Sciatic nerve (tissue), 2 donors: ENCODE results near the gene ERG28. TPM values are rescaled to one million over a fixed set of nuclear protein-coding genes. Genes with fewer than 3 reads are reported as not detected.
"Not testable (repeated sequence)": the region's sequence is repeated elsewhere in the genome, so short reads cannot be mapped to it uniquely, and the experiment has no call there.

Experiments
- ATAC-seq: fragments of 200-7000 bp; cut with Tn5 transposase; one replicate; pipeline ENCODE4 v1.9.1; 2020; ENCODE audit warnings: mild to moderate bottlenecking, moderate library complexity
- DNase-seq: peaks from one replicate; pipeline ENCODE4 v3.0.0-alpha.2; 2020; ENCODE audit warnings: low spot score
- intact Hi-C: fragments of 100-400 bp; cut with DNase I; formaldehyde crosslinking; loops from one replicate; pipeline ENCODE4 v1.14.2; 2022
- total RNA-seq: library from RNA; stranded (reverse); fragmentation: NEBNext Ultra II Directional; extraction: Animal tissue kit (Norgen Biotek cat#: 25700); gene quantifications from one replicate; pipeline ENCODE4 v1.2.1, GENCODE V29; 2021
- donor health status: DM: no; HTN: no; CAD: no.
- donor health status: DM: no; HTN: no; CAD: no.

The ERG28 gene
- total RNA-seq, 1 donor from 2014 or later, result 10.1 TPM

DNA sequence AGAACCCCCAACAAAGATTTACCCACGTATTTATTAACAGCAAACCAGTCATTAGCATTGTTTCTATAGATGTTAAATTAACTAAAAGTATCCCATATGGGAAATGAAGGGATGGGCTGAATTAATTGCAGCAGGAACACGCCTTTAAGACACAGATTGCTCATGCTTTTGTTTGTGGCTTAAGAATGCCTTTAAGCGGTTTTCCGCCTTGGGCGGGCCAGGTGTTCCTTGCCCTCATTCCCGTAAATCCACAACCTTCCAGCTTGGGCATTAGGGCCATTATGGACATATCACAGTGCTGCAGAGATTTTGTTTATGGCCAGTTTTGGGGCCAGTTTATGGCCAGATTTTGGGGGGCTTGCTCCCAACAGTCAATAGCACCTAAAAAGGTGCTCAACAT, 59.6 kb downstream of the ERG28 start:
- DNase-seq, intact Hi-C loops, ATAC-seq: not testable (repeated sequence)

DNA sequence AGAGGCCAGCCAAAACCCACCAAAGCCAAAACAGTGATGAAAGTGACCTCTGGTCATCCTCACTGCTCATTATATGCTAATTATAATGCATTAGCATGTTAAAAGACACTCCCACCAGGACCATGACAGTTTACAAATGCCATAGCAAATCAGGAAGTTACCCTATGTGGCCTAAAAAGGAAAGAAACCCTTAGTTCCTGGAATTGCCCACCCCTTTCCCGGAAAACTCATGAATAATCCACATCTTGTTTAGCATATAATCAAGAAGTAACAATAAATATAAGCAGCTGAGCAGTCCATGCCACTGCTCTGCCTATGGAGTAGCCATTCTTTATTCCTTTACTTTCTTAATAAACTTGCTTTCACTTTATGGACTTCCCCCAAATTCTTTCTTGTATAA, 60.6 kb downstream of the ERG28 start:
- intact Hi-C loops, DNase-seq, ATAC-seq: not testable (repeated sequence)

Other genes starting within 250 kb of the ERG28 start
- 59.7 TPM for gene JDP2, start 232.9 kb downstream of the ERG28 start, total RNA-seq
- gene BATF, start 138.4 kb downstream of the ERG28 start, total RNA-seq, result 1.7 TPM
- 56.4 TPM for gene FLVCR2, start 82.3 kb downstream of the ERG28 start, total RNA-seq
- 44.0 TPM for gene TTLL5, start 370 bp upstream of the ERG28 start, total RNA-seq